ENCODE measurements around the gene TGFB3. TPM values are rescaled to one million over a fixed set of nuclear protein-coding genes. Genes with fewer than 3 reads are reported as not detected.
A peak's percentile ranks its signal among the peaks of the same experiment; 100 is the strongest.

Gene TGFB3
- total RNA-seq, 1 experiment from 2014 or later, result 1.7 TPM

- Mint-ChIP-seq H3K4me3 (no peak overlapping the region), H3K9me3 (peaks cover 17% of the 10 kb centered on the region), H3K27me3 (ENCODE audit: low read depth) (no peaks in the 10 kb centered on the region), H3K4me1 (peaks cover 17% of the 10 kb centered on the region), H3K27ac (0 out of 2 replicates have a peak overlapping the region, but pooled peaks have one; percentile 43), H3K36me3 (peaks cover 24% of the 10 kb centered on the region)
- TF ChIP-seq RORB (CRISPR knock-in tag; IDR thresholded peaks at IDR 0.05), result no peak
- no peak for TF ChIP-seq HMGA2 (CRISPR knock-in tag; IDR thresholded peaks at IDR 0.05)
- POLR2A ChIA-PET, result no interaction called here
- DNase-seq (ENCODE audit: low spot score) (no peak), ATAC-seq (no peak)
- CTCF ChIA-PET, result no interaction called here
These were observed 42.0 kb upstream of the TGFB3 start for GRCh38 chr14:76023757-76024156.

GRCh38 chr14:76022991-76023390 lies 41.2 kb upstream of the TGFB3 start:
- ATAC-seq, result no peak
- Mint-ChIP-seq H3K4me1 (peaks cover 17% of the 10 kb centered on the region), H3K27ac (no peak overlapping the region), H3K9me3 (peaks cover 17% of the 10 kb centered on the region), H3K36me3 (peaks cover 24% of the 10 kb centered on the region), H3K27me3 (ENCODE audit: low read depth) (no peaks in the 10 kb centered on the region), H3K4me3 (no peak overlapping the region)
- no peak for DNase-seq (ENCODE audit: low spot score)
- ChIA-PET CTCF (no interaction called here), POLR2A (interaction anchor here (0.6 kb wide), 1 partner anchor 75 kb away, joined by 6 read pairs; no protein-coding TSS in a partner anchor)
- TF ChIP-seq ZBTB21 (CRISPR knock-in tag; IDR thresholded peaks at IDR 0.05; ENCODE audit: borderline replicate concordance) (no peak), ZNF281 (CRISPR knock-in tag; IDR thresholded peaks at IDR 0.05) (no peak), CTCF (IDR thresholded peaks at IDR 0.05) (no peak), ZNF423 (CRISPR knock-in tag; IDR thresholded peaks at IDR 0.05) (no peak), MAX (CRISPR knock-in tag; IDR thresholded peaks at IDR 0.05) (no peak), TCF7 (CRISPR knock-in tag; IDR thresholded peaks at IDR 0.05; ENCODE audit: low read depth) (no peak)

GRCh38 chr14:76019676-76020075 lies 37.9 kb upstream of the TGFB3 start:
- Mint-ChIP-seq H3K27ac (no peak overlapping the region), H3K36me3 (peaks cover 20% of the 10 kb centered on the region), H3K27me3 (ENCODE audit: low read depth) (no peaks in the 10 kb centered on the region), H3K4me3 (no peak overlapping the region), H3K4me1 (peaks cover 17% of the 10 kb centered on the region), H3K9me3 (peaks cover 12% of the 10 kb centered on the region)
- TF ChIP-seq MYBL2 (CRISPR knock-in tag; IDR thresholded peaks at IDR 0.05) (no peak), SP1 (CRISPR knock-in tag; conservative IDR thresholded peaks at IDR 0.05) (no peak), ZNF396 (CRISPR knock-in tag; IDR thresholded peaks at IDR 0.05; ENCODE audit: borderline replicate concordance) (no peak), PRDM15 (CRISPR knock-in tag; IDR thresholded peaks at IDR 0.05) (no peak), ZNF671 (CRISPR knock-in tag; IDR thresholded peaks at IDR 0.05) (no peak), NR2C2 (CRISPR knock-in tag; IDR thresholded peaks at IDR 0.05) (no peak)
- DNase-seq (ENCODE audit: low spot score), result no peak
- ChIA-PET POLR2A (no interaction called here), CTCF (no interaction called here)
- ATAC-seq, result no peak

All from WTC11 (cell line).